ENCODE results near the gene ZNF22. TPM values are rescaled to one million over a fixed set of nuclear protein-coding genes. Genes with fewer than 3 reads are reported as not detected.

Gene ZNF22
- total RNA-seq, 1 experiment from 2014 or later = 29.9 TPM

DNA sequence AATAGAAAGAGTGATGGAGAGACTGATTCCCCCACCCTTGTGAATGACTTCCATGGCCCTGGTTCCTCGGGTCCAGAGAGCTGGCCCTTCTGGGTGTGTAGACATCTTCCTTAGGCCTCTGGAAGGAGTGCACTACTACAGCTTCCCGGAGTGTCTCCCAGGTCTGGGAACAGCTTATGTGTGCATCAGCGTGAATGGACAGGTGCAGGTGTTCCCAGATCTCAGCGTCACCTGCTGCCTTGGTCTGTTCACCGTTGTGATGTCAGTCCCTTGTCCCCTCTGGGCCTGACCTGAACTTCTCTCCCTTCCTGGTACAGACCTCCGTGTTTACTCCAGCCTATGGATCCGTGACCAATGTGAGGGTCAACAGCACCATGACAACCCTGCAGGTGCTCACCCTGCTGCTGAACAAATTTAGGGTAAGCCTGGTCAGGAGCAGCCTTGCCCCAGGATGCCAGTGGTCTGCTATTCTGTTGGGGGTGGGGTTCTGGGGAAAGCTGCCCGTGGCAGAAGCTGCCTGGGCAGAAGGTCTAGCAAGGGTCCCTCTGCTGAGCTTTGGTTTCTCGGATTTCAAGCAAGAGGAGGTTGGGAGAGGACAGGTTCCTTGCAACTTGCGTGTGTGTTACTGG is 11.7 kb upstream of the ZNF22 start:
- no peaks in the 10 kb centered on the region for H3K79me2 ChIP-seq (ENCODE audit: low read depth)
- no TSS peak for BruUV-seq (replicated peaks)
- H4K20me1 ChIP-seq (ENCODE audit: insufficient read depth) = no peaks in the 10 kb centered on the region
- H3K27me3 ChIP-seq (ENCODE audit: insufficient read depth, low read depth) = no peaks in the 10 kb centered on the region
- DNase-seq = no peak
- H3K36me3 ChIP-seq (ENCODE audit: low read depth) = no peaks in the 10 kb centered on the region
- no peak for TF ChIP-seq CTCF (conservative IDR thresholded peaks at IDR 0.05)
- no peak for TF ChIP-seq EZH2 (IDR thresholded peaks at IDR 0.05; ENCODE audit: low read depth)
- no peak overlapping the region for H3K4me2 ChIP-seq
- H3K4me3 ChIP-seq = no peak overlapping the region
- no peaks in the 10 kb centered on the region for H3K9me2 ChIP-seq (ENCODE audit: insufficient read depth)
- no peaks in the 10 kb centered on the region for H3K9me3 ChIP-seq (ENCODE audit: insufficient read depth, low read depth)
- no peak overlapping the region for H3K27ac ChIP-seq
- intact Hi-C loops (cut with micrococcal nuclease; ENCODE audit: unreplicated experiment) = no loop called here
- ChIA-PET POLR2A (ENCODE audit: unreplicated experiment) (no interaction called here), CTCF (interaction anchor here (0.6 kb wide), 2 partner anchors 13 to 124 kb away, joined by 13 read pairs; no protein-coding TSS in a partner anchor)
- H3F3A ChIP-seq (ENCODE audit: insufficient read depth, low read depth) = 0 out of 2 replicates have a peak, but pooled peaks cover 3% of the 10 kb centered on the region
- peaks cover 11% of the 10 kb centered on the region for H3K4me1 ChIP-seq (replicated peaks; ENCODE audit: insufficient read depth)
- no peak overlapping the region for H2AFZ ChIP-seq

- no peaks in the 10 kb centered on the region for H3K79me2 ChIP-seq (ENCODE audit: low read depth)
- no TSS peak for BruUV-seq (replicated peaks)
- H3K4me1 ChIP-seq (replicated peaks; ENCODE audit: insufficient read depth) = peaks cover 17% of the 10 kb centered on the region
- no peaks in the 10 kb centered on the region for H4K20me1 ChIP-seq (ENCODE audit: insufficient read depth)
- no peaks in the 10 kb centered on the region for H3K9me3 ChIP-seq (ENCODE audit: insufficient read depth, low read depth)
- H3K9me2 ChIP-seq (ENCODE audit: insufficient read depth) = no peaks in the 10 kb centered on the region
- H3K4me2 ChIP-seq = no peak overlapping the region
- POLR2A ChIA-PET (ENCODE audit: unreplicated experiment) = interaction anchor here (0.7 kb wide), 1 partner anchor 11 kb away, joined by 3 read pairs; no protein-coding TSS in a partner anchor
- CTCF ChIA-PET = no interaction called here
- no peak for DNase-seq
- no peak overlapping the region for H3K4me3 ChIP-seq
- no peak overlapping the region for H3K27ac ChIP-seq
- TF ChIP-seq CTCF (conservative IDR thresholded peaks at IDR 0.05) (no peak), EZH2 (IDR thresholded peaks at IDR 0.05; ENCODE audit: low read depth) (no peak)
- peaks cover 9% of the 10 kb centered on the region; the same call in 1 of the 2 replicates for H3F3A ChIP-seq (ENCODE audit: insufficient read depth, low read depth)
- intact Hi-C loops (cut with micrococcal nuclease; ENCODE audit: unreplicated experiment) = no loop called here
- no peaks in the 10 kb centered on the region for H3K36me3 ChIP-seq (ENCODE audit: low read depth)
- H2AFZ ChIP-seq = no peak overlapping the region
- no peaks in the 10 kb centered on the region for H3K27me3 ChIP-seq (ENCODE audit: insufficient read depth, low read depth)
Measured at GRCh38 chr10:44989597-44990301, 11.0 kb upstream of the ZNF22 start.

- Histone ChIP-seq H3F3A (ENCODE audit: insufficient read depth, low read depth) (peaks cover 14% of the 10 kb centered on the region), H3K4me3 (no peak overlapping the region), H3K79me2 (ENCODE audit: low read depth) (no peaks in the 10 kb centered on the region), H3K9me3 (ENCODE audit: insufficient read depth, low read depth) (no peaks in the 10 kb centered on the region), H3K9me2 (ENCODE audit: insufficient read depth) (no peaks in the 10 kb centered on the region), H3K27me3 (ENCODE audit: insufficient read depth, low read depth) (no peaks in the 10 kb centered on the region), H2AFZ (no peak overlapping the region), H3K4me2 (no peak overlapping the region), H3K27ac (no peak overlapping the region), H3K4me1 (replicated peaks; ENCODE audit: insufficient read depth) (peaks cover 23% of the 10 kb centered on the region), H4K20me1 (ENCODE audit: insufficient read depth) (no peaks in the 10 kb centered on the region), H3K36me3 (ENCODE audit: low read depth) (no peaks in the 10 kb centered on the region)
- intact Hi-C loops (cut with micrococcal nuclease; ENCODE audit: unreplicated experiment) = no loop called here
- no TSS peak for BruUV-seq (replicated peaks)
- POLR2A ChIA-PET (ENCODE audit: unreplicated experiment) = interaction anchor here (0.7 kb wide), 1 partner anchor 11 kb away, joined by 3 read pairs; no protein-coding TSS in a partner anchor
- CTCF ChIA-PET = no interaction called here
- no peak for TF ChIP-seq EZH2 (IDR thresholded peaks at IDR 0.05; ENCODE audit: low read depth)
- TF ChIP-seq CTCF (conservative IDR thresholded peaks at IDR 0.05) = no peak
- DNase-seq = no peak
Measured at GRCh38 chr10:44990302-44990655, 10.4 kb upstream of the ZNF22 start.

All from PC-9 (cell line).